Parathyroid adenoma (tissue), 2 donors: ENCODE results near the gene DSCAML1.

Experiments
- H2AFZ ChIP-seq: fragments of 300-600 bp; sonication (generic); one replicate; pipeline ENCODE4 v1.7.0; 2017; ENCODE audit warnings: antibody characterized with exemption, mild to moderate bottlenecking
- H3K27ac ChIP-seq: fragments of 300-600 bp; sonication (generic); one replicate; pipeline ENCODE4 v1.7.0; 2017
- H3K27me3 ChIP-seq: fragments of 300-600 bp; sonication (generic); one replicate; pipeline ENCODE4 v1.7.0; 2017; ENCODE audit warnings: low read length; ENCODE audit not compliant: control insufficient read depth, insufficient read depth
- H3K36me3 ChIP-seq: fragments of 300-600 bp; sonication (generic); one replicate; pipeline ENCODE4 v1.7.0; 2017; ENCODE audit warnings: low read length; ENCODE audit not compliant: control insufficient read depth, insufficient read depth
- H3K4me1 ChIP-seq: fragments of 300-600 bp; sonication (generic); one replicate; pipeline ENCODE4 v1.7.0; 2017; ENCODE audit warnings: control low read depth
- H3K4me2 ChIP-seq: fragments of 300-600 bp; sonication (generic); one replicate; pipeline ENCODE4 v1.7.0; 2017; ENCODE audit warnings: low read length
- H3K4me3 ChIP-seq: fragments of 300-600 bp; sonication (generic); one replicate; pipeline ENCODE4 v1.7.0; 2017; ENCODE audit warnings: low read depth, low read length
- H3K79me2 ChIP-seq: fragments of 300-600 bp; sonication (generic); one replicate; pipeline ENCODE4 v1.7.0; 2017; ENCODE audit warnings: control low read depth
- H3K9ac ChIP-seq: fragments of 300-600 bp; sonication (generic); one replicate; pipeline ENCODE4 v1.7.0; 2017; ENCODE audit warnings: mild to moderate bottlenecking
- H3K9me3 ChIP-seq: fragments of 300-600 bp; sonication (generic); one replicate; pipeline ENCODE4 v1.7.0; 2017; ENCODE audit warnings: low read length; ENCODE audit not compliant: control insufficient read depth
- TF ChIP-seq, protein P1 (sequence below): fragments of 300-600 bp; sonication (generic); IDR thresholded peaks from one replicate; pipeline ENCODE4 v1.7.0; 2017; ENCODE audit warnings: antibody characterized with exemption, mild to moderate bottlenecking
- donor health status: primary hyperparathyroidism.

Gene DSCAML1

DNA sequence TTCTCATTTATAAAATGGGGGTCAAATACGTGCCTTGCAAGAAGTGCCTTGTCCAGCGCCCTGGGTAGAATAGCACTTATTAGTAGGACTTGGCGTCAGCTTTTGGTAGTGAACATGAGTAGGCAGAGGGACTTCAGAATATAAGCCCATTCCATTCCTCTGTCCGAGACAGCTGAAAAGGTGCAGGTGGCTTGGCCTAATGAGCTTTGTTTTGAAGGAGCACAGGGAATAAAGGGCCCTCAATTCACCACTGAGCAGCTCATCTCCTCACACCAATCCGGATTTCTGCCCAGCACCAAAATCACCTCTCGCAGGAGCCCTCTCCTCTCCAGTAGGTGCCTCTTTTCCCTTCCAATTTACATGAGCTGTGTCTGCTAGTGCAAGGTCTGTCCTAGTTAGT lies 91.2 kb downstream of the DSCAML1 start:
- TF ChIP-seq, protein P1, sequence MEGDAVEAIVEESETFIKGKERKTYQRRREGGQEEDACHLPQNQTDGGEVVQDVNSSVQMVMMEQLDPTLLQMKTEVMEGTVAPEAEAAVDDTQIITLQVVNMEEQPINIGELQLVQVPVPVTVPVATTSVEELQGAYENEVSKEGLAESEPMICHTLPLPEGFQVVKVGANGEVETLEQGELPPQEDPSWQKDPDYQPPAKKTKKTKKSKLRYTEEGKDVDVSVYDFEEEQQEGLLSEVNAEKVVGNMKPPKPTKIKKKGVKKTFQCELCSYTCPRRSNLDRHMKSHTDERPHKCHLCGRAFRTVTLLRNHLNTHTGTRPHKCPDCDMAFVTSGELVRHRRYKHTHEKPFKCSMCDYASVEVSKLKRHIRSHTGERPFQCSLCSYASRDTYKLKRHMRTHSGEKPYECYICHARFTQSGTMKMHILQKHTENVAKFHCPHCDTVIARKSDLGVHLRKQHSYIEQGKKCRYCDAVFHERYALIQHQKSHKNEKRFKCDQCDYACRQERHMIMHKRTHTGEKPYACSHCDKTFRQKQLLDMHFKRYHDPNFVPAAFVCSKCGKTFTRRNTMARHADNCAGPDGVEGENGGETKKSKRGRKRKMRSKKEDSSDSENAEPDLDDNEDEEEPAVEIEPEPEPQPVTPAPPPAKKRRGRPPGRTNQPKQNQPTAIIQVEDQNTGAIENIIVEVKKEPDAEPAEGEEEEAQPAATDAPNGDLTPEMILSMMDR = no peak
- no peak overlapping the region for H3K4me2 ChIP-seq

DNA sequence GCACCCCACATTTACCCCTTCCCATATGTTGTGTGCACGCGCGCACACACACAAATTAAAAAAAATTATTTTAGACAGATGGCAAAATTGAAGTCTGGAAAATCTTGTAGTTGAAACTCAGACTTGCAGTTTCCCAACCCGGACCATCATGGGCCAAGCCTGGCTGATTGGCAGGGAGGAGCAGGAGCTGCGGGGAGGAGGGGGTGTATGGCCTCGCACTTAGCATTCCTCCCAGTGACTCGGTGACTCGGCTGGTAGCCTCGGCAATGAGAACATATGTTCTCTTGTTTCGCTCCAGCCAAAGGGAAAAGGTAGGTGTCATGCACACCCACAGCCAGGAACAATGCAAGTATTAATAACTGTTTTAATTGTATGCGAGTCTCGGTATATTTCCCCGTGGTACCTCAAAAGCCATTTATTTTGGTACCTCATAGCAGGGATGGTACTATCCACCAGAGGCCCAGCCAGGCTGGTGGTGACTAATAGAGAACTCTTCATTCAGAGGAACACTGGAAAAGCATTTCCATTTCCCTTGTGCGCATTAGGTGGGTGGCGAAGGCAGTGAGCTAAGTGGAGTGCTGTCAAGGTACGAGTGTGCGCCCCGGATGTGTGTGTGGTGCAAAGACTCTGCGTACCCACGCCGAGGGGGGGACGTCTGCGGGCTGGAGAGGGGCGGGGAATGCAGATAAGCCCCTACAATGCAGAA lies 92.5 kb downstream of the DSCAML1 start:
- no peak overlapping the region for H3K4me3 ChIP-seq
- no peaks in the 10 kb centered on the region for H3K79me2 ChIP-seq
- TF ChIP-seq, protein P1 = no peak
- H3K9ac ChIP-seq = no peak overlapping the region
- H3K4me2 ChIP-seq = no peak overlapping the region
- H3K9me3 ChIP-seq = no peaks in the 10 kb centered on the region
- no peaks in the 10 kb centered on the region for H3K4me1 ChIP-seq
- H3K27ac ChIP-seq = no peak overlapping the region
- no peak overlapping the region for H2AFZ ChIP-seq
- H3K27me3 ChIP-seq = no peaks in the 10 kb centered on the region
- no peaks in the 10 kb centered on the region for H3K36me3 ChIP-seq

More for the DNA sequence above, 91.2 kb downstream of the DSCAML1 start:
- Histone ChIP-seq H3K4me1 (no peaks in the 10 kb centered on the region), H3K27me3 (no peaks in the 10 kb centered on the region), H3K4me3 (no peak overlapping the region), H2AFZ (no peak overlapping the region), H3K9me3 (no peaks in the 10 kb centered on the region), H3K27ac (no peak overlapping the region), H3K36me3 (no peaks in the 10 kb centered on the region), H3K9ac (no peak overlapping the region), H3K79me2 (no peaks in the 10 kb centered on the region)

DNA sequence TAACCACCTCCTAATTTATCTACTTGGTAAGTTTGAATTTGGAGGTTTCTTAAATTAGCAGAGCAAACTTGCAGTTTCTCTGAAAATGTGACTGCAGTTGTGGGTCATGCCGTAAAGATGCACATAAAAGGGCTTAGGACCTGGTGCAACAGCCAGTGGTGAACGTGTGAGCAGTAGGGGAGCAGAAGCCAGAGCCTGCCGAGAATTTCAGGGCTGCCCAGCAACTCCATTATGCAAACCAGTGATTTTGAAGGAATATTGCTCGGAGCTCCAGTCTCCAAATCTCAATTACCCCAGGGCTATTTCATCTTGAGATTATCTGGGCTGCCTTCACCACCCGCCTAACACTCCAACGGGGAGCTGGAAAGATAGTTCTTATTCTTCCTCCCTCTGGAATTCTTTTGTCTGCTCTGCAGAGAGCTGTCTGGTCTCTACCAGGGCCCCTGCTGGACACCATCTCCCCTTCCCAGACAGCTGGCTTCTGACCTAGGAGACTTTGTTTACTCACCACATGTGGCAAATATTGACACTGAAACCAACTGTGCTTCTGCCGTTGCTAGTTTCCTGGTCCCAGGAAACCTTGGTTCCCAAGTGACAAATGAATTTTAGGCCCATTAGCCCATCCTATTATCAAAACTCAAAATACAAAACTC lies 93.9 kb downstream of the DSCAML1 start:
- Histone ChIP-seq H3K79me2 (no peaks in the 10 kb centered on the region), H2AFZ (no peak overlapping the region), H3K36me3 (no peaks in the 10 kb centered on the region), H3K9ac (no peak overlapping the region), H3K27ac (no peak overlapping the region), H3K27me3 (no peaks in the 10 kb centered on the region), H3K4me3 (no peak overlapping the region), H3K9me3 (no peaks in the 10 kb centered on the region), H3K4me2 (no peak overlapping the region), H3K4me1 (no peaks in the 10 kb centered on the region)
- TF ChIP-seq, protein P1 = no peak

DNA sequence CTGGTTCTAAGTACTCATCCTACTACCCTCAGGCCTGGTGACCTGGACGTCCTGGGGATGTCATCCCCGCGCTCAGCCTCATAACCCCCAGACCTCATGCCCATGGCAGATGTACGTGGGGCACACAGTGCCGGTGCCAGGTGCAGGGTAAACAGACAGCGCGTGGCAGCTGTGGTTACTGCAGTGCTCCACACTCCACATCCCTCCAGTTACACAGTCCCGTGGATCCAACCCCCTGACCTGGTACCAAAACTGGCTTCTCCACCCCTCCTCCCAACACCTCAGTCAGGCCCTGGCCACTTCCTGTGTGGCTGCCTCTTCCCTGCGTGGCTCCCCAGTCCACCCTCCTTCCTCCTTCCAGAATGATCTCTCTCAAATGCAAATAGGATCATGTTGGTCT lies 95.2 kb downstream of the DSCAML1 start:
- H3K27me3 ChIP-seq = no peaks in the 10 kb centered on the region
- H3K9me3 ChIP-seq = no peaks in the 10 kb centered on the region
- no peaks in the 10 kb centered on the region for H3K79me2 ChIP-seq
- H3K9ac ChIP-seq = no peak overlapping the region
- H3K4me1 ChIP-seq = no peaks in the 10 kb centered on the region
- H3K36me3 ChIP-seq = no peaks in the 10 kb centered on the region
- no peak overlapping the region for H3K4me3 ChIP-seq
- TF ChIP-seq, protein P1 = no peak
- no peak overlapping the region for H3K4me2 ChIP-seq
- no peak overlapping the region for H2AFZ ChIP-seq
- H3K27ac ChIP-seq = no peak overlapping the region
